Measurements from ENCODE around the gene GPR63. TPM values are rescaled to one million over a fixed set of nuclear protein-coding genes. Genes with fewer than 3 reads are reported as not detected.
A peak's percentile ranks its signal among the peaks of the same experiment; 100 is the strongest.

The GPR63 gene
- total RNA-seq, 2 donors from 2014 or later, result 1.7 to 3.0 TPM

- Mint-ChIP-seq H3K36me3 (ENCODE audit: low read depth) (no peaks in the 10 kb centered on the region), H3K9me3 (no peaks in the 10 kb centered on the region), H3K27me3 (no peaks in the 10 kb centered on the region), H3K4me1 (no peaks in the 10 kb centered on the region), H3K4me3 (no peak overlapping the region), H3K27ac (no peak overlapping the region)
- no peak for ATAC-seq (replicated peaks)
Observed at GRCh38 chr6:96803106-96803481, 34.2 kb downstream of the GPR63 start.

- Mint-ChIP-seq H3K9me3 (no peaks in the 10 kb centered on the region), H3K27ac (no peak overlapping the region), H3K27me3 (no peaks in the 10 kb centered on the region), H3K4me3 (no peak overlapping the region), H3K36me3 (ENCODE audit: low read depth) (no peaks in the 10 kb centered on the region), H3K4me1 (no peaks in the 10 kb centered on the region)
- ATAC-seq (replicated peaks), result no peak
Observed at GRCh38 chr6:96795481-96795880, 41.8 kb downstream of the GPR63 start.

DNA sequence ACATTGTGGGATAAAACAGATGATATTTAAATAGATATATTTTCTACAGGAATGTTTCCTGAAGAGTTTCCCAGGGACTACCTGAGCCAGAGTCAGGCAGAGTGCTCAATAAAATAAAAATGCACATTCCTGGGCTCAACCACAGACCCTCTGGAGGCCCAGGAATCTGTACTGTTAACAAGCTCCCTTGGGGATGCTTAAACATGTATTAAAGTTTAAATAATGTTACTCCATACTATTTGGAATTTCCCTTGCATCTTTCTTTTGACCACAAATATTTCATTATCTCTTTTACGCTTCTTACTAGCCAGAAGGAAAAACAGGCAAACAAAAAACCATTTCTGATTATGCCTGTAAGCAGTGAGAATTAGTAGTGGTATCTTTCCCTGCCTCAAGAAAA, 42.3 kb downstream of the GPR63 start:
- no peaks in the 10 kb centered on the region for H3K9me3 Mint-ChIP-seq
- H3K27ac Mint-ChIP-seq, result no peak overlapping the region
- H3K36me3 Mint-ChIP-seq (ENCODE audit: low read depth), result no peaks in the 10 kb centered on the region
- no peak for ATAC-seq (replicated peaks)
- no peaks in the 10 kb centered on the region for H3K4me1 Mint-ChIP-seq
- H3K27me3 Mint-ChIP-seq, result no peaks in the 10 kb centered on the region
- no peak overlapping the region for H3K4me3 Mint-ChIP-seq

GRCh38 chr6:96792561-96793190, 44.6 kb downstream of the GPR63 start:
- Mint-ChIP-seq H3K27me3 (no peaks in the 10 kb centered on the region), H3K4me1 (no peaks in the 10 kb centered on the region), H3K4me3 (no peak overlapping the region), H3K36me3 (ENCODE audit: low read depth) (no peaks in the 10 kb centered on the region), H3K9me3 (no peaks in the 10 kb centered on the region), H3K27ac (no peak overlapping the region)
- ATAC-seq (replicated peaks), result no peak

DNA sequence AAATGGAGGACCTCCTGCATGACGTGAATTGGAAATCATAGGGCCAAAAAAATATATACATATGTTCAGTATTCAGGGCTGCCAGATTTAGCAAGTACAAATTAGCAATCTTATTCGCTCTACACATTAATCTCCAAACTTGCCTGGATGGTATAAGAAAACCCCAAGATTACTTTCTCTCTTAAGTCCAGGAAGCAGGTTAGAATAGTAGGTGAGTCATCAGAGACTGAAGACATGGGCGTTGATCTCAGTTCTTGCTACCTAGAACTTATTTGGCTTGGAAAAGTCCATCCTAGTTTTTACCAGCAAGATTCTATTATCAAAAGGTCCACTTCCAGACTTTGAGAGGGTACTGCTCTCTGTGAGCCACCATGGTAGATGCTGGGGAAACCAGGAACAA, 47.4 kb downstream of the GPR63 start:
- peak; percentile 31 for ATAC-seq (replicated peaks)
- Mint-ChIP-seq H3K9me3 (no peaks in the 10 kb centered on the region), H3K27ac (no peak overlapping the region), H3K36me3 (ENCODE audit: low read depth) (no peaks in the 10 kb centered on the region), H3K4me3 (no peak overlapping the region), H3K27me3 (no peaks in the 10 kb centered on the region), H3K4me1 (no peaks in the 10 kb centered on the region)

GRCh38 chr6:96787846-96788580, 49.3 kb downstream of the GPR63 start:
- Mint-ChIP-seq H3K4me1 (no peaks in the 10 kb centered on the region), H3K4me3 (no peak overlapping the region), H3K27me3 (no peaks in the 10 kb centered on the region), H3K36me3 (ENCODE audit: low read depth) (no peaks in the 10 kb centered on the region), H3K27ac (no peak overlapping the region), H3K9me3 (no peaks in the 10 kb centered on the region)
- no peak for ATAC-seq (replicated peaks)

DNA sequence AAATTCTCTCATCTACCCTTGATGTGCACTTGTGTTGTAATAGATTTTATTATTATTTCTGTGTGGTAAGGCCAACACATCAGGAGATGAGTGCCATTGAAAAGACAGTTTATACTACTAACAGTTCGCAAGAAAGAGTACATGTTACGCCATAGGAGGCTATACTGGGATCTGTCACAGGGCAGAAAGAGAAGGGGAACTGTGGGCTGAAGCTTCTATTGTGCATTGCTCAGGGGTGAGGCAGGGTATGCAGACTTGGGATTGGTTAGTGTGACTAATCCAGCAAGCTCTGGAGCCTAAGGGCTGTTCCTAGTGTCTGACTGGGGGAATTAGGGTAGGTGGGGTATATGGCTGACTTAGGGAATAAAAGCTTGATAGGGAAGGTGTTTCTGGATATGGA, 50.9 kb downstream of the GPR63 start:
- no peak for ATAC-seq (replicated peaks)
- H3K4me1 Mint-ChIP-seq, result no peaks in the 10 kb centered on the region
- no peaks in the 10 kb centered on the region for H3K9me3 Mint-ChIP-seq
- H3K4me3 Mint-ChIP-seq, result no peak overlapping the region
- H3K27me3 Mint-ChIP-seq, result peaks cover 2% of the 10 kb centered on the region
- H3K36me3 Mint-ChIP-seq (ENCODE audit: low read depth), result no peaks in the 10 kb centered on the region
- no peak overlapping the region for H3K27ac Mint-ChIP-seq

- Mint-ChIP-seq H3K4me1 (no peaks in the 10 kb centered on the region), H3K4me3 (no peak overlapping the region), H3K9me3 (no peaks in the 10 kb centered on the region), H3K27ac (no peak overlapping the region), H3K36me3 (ENCODE audit: low read depth) (no peaks in the 10 kb centered on the region), H3K27me3 (peaks cover 3% of the 10 kb centered on the region)
- no peak for ATAC-seq (replicated peaks)
Observed at GRCh38 chr6:96784650-96785049, 52.6 kb downstream of the GPR63 start.

- no peak for ATAC-seq (replicated peaks)
- H3K4me1 Mint-ChIP-seq, result no peaks in the 10 kb centered on the region
- peaks cover 6% of the 10 kb centered on the region for H3K27me3 Mint-ChIP-seq
- no peaks in the 10 kb centered on the region for H3K9me3 Mint-ChIP-seq
- H3K27ac Mint-ChIP-seq, result no peak overlapping the region
- no peaks in the 10 kb centered on the region for H3K36me3 Mint-ChIP-seq (ENCODE audit: low read depth)
- H3K4me3 Mint-ChIP-seq, result no peak overlapping the region
Observed at GRCh38 chr6:96783307-96783706, 54.0 kb downstream of the GPR63 start.

GRCh38 chr6:96781557-96781956, 55.7 kb downstream of the GPR63 start:
- Mint-ChIP-seq H3K27me3 (peaks cover 6% of the 10 kb centered on the region), H3K9me3 (no peaks in the 10 kb centered on the region), H3K36me3 (ENCODE audit: low read depth) (no peaks in the 10 kb centered on the region), H3K27ac (no peak overlapping the region), H3K4me3 (no peak overlapping the region), H3K4me1 (no peaks in the 10 kb centered on the region)
- no peak for ATAC-seq (replicated peaks)

DNA sequence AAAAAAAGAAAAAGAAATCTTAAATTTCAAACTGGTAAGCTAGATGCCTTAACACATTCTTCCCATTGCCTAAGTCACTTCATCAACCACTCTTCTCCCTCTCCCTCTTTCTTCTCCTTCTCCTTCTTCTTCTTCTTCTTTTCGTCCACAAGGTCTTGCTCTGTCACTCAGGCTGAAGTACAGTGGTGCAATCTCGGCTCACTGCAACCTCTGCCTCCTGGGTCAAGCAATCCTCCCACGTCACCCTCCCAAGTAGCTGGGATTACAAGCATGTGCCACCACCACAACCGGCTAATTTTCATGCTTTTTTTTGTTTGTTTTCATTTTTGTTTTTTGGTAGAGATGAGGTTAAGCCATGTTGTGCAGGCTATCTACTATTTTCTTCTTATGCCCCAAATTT, 60.2 kb downstream of the GPR63 start:
- Mint-ChIP-seq H3K27ac (no peak overlapping the region), H3K9me3 (no peaks in the 10 kb centered on the region), H3K4me3 (no peak overlapping the region), H3K36me3 (ENCODE audit: low read depth) (no peaks in the 10 kb centered on the region), H3K4me1 (no peaks in the 10 kb centered on the region), H3K27me3 (peaks cover 9% of the 10 kb centered on the region)
- no peak for ATAC-seq (replicated peaks)

- peaks cover 6% of the 10 kb centered on the region for H3K27me3 Mint-ChIP-seq
- no peak overlapping the region for H3K4me3 Mint-ChIP-seq
- no peaks in the 10 kb centered on the region for H3K9me3 Mint-ChIP-seq
- H3K4me1 Mint-ChIP-seq, result no peaks in the 10 kb centered on the region
- ATAC-seq (replicated peaks), result no peak
- no peaks in the 10 kb centered on the region for H3K36me3 Mint-ChIP-seq (ENCODE audit: low read depth)
- no peak overlapping the region for H3K27ac Mint-ChIP-seq
Observed at GRCh38 chr6:96775727-96776400, 61.4 kb downstream of the GPR63 start.

- H3K27me3 Mint-ChIP-seq, result peaks cover 11% of the 10 kb centered on the region
- no peaks in the 10 kb centered on the region for H3K4me1 Mint-ChIP-seq
- peaks cover 5% of the 10 kb centered on the region for H3K9me3 Mint-ChIP-seq
- no peak overlapping the region for H3K27ac Mint-ChIP-seq
- no peak overlapping the region for H3K4me3 Mint-ChIP-seq
- ATAC-seq (replicated peaks), result peak; percentile 83
- no peaks in the 10 kb centered on the region for H3K36me3 Mint-ChIP-seq (ENCODE audit: low read depth)
Observed at GRCh38 chr6:96766769-96767168, 70.5 kb downstream of the GPR63 start.

- no peaks in the 10 kb centered on the region for H3K36me3 Mint-ChIP-seq (ENCODE audit: low read depth)
- no peak overlapping the region for H3K27ac Mint-ChIP-seq
- H3K4me3 Mint-ChIP-seq, result no peak overlapping the region
- no peak for ATAC-seq (replicated peaks)
- no peaks in the 10 kb centered on the region for H3K9me3 Mint-ChIP-seq
- no peaks in the 10 kb centered on the region for H3K27me3 Mint-ChIP-seq
- H3K4me1 Mint-ChIP-seq, result no peaks in the 10 kb centered on the region
Observed at GRCh38 chr6:96762599-96762998, 74.7 kb downstream of the GPR63 start.

DNA sequence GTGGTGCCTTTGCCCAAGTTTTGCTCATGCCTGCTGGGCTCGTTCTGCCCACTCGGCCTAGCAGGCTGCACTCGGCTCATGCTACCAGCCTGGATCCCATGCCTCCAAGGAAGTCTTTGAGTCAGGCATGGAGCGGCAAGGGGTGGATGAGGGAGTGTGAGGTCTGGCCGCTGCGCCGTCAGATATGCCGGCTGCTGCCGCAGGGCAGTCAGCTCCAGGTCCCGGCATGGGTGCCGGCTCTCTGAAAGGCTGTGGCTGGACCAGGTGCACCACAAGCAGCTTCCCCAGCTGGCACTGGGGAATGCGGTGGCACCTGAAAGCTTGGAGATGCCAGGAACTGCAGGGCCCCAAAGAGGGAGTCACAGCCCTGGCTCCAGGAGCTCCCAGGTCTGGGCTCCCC, 75.5 kb downstream of the GPR63 start:
- Mint-ChIP-seq H3K4me1 (no peaks in the 10 kb centered on the region), H3K4me3 (no peak overlapping the region), H3K36me3 (ENCODE audit: low read depth) (no peaks in the 10 kb centered on the region), H3K27ac (no peak overlapping the region), H3K27me3 (no peaks in the 10 kb centered on the region), H3K9me3 (no peaks in the 10 kb centered on the region)
- ATAC-seq (replicated peaks), result no peak
